ENCODE results near the gene SRGAP3.

The SRGAP3 gene

DNA sequence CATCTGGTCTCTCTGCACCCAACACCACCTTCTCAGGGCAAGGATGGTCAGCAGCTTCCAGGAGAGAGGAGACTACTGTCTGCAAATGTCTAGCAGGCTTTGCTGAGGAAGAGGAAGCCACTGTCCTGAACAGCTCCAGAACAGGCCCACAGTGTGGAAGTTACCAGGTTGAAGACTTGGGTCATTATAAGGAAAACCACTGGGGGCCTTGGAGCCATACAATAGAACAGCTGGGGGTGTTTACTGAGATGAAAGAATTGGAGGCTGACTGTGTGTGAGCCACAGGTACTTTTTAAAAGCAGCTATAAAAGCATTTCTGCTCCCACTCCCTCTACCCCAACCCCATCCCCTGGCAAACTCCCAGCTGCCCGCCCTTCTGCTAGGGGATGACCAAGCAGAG, 24.2 kb downstream of the SRGAP3 start:
- no peak for DNase-seq

DNA sequence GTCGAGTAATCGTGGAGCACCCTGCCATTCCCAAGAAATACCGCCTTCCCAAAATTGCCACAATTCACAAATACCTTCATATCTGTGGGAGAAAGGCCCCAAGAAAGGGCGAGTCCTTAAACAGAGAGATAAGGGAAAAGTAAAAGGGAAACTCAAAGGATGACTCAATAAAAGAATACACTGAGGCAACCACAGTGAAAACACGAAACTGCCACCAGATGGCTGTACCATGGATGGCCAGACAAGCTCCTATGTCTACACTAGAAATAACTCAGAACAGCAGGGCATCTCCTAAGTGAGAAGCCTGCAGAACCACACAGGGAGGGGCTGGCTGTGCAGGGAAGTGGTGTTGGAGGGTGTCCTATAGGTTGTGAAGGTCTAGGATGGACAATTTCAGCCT, 25.0 kb downstream of the SRGAP3 start:
- no peak for DNase-seq

DNA sequence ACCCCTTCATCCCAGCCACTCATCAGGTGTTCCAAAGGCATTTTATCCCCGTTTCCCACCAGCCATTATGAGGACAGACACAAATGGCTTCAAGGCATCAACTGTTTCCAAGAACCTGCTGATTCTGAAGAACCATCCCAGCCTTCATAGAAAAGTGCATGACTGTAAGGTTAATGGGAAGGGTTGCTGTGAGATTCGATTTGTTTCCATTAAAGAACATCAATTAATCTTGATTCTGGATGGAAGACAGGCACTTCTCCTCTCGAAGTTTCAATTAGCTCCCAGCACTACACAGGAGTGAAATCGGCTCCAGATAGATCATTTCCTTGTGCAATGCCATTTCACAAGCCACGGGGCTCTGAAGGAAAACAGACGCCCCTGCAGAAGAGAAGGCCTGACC, 25.8 kb downstream of the SRGAP3 start:
- no peak for DNase-seq

DNA sequence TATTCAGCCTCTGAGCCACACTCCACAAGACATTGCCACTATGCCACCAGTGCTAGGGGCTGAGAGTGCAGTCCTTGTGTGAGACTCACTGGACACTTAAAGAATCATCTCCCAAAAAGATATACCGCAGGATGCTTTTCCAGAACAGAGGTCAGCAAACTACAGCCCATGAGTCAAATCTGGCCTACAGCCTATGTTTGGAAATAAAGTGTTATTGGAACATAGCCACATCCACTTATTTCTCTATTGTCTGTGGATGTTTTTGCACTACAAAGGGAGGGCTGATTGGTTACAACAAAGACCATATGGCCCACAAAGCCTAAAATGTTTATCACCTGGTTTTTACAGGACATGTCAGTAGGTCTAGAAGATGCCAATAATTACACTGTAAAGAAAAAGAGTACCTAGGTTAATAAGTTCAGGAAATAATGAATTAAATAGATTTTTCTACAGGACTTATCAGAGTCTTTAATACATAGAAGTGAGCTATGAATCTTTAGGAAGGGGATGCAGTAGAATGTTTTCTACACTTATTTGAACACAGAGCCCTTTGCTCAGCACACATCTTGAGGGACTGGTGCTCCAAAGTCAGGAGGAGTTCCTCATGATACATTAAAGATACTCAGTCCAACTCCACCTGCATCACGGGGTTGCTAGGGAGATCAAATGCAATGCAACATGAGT, 26.3 kb downstream of the SRGAP3 start:
- DNase-seq: no peak

DNA sequence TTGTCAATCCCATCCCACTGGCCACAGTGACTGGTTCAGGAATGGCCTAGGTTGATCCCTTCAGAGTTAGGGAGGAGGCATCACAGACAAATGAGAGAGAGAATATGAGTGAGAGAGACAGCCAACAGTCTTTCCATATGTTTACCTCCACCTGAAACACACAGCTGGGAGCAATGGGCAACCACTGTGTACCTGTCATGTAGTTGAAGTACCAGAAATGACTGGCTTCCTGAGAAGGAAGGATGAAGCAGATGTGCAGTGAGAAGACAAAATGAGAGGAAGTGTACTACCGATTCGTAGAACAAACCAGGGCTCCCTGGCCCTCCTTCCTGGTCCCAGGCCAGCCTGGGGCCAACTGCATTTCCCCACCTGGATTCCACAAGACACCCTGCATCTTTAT, 27.4 kb downstream of the SRGAP3 start:
- DNase-seq: no peak

DNA sequence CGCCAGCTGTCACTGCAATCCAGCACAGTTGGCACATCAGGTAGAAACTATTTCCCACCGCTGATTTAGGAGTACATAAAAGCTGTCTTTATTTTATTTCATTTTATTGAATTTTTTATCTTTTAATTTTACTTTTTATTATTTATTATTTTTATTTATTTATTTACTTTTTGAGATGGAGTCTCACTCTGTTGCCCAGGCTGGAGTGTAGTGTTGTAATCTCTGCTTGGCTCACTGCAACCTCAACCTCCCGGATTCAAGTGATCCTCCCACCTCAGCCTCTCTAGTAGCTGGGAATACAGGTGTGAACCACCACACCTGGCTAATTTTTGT, 31.0 kb downstream of the SRGAP3 start:
- DNase-seq: no peak

DNA sequence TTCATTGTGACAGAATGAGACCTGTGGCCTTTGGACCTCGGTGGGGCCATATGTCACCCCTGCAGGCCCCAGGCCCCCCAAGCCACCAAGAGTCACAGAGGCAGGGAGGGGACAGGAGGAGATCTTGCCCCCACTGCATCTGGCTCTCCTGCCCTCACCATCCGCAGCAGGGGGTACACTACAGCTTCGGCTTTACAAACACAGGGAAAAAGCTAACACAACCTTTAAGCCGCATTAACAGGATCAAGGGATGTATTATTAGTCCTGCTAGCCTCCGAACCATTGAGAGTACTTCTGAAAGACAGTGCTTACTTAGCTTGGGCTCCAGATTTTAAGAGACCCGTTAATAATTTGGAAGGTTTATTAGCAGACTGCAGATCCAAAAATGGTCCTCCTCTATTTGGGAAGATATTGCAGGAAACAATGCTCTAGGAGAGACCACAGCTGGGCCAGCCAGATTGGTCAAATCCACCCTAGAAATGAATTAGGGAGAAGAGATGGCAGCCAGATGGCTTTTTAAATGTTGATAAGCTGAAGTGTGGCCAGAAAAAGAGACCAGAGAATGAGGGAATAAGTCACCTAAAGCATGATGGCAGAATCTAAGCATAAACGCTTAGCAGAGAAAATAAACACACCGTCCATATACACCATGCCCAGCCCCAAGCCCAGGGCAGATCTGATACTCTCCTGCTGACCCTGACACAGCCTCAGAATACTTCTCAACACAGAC, 31.5 kb downstream of the SRGAP3 start:
- no peak for DNase-seq

DNA sequence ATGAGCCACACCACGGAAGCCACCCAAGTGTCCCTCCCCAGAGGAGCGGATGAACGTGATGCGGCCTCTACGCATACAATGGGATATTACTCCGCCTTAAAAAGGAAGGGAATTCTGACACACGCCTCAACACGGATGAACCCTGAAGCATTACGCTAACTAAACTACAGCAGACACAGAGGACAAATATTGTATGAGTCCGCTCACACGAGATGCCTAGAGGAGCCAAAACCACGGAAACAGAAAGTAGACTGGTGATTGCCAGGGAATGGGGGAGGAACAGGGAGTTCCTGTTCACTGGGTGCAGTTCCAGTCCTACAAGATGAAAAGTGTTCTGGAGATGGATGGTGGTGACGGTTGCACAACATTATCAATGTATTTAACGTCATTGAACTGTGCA, 32.7 kb downstream of the SRGAP3 start:
- no peak for DNase-seq

DNA sequence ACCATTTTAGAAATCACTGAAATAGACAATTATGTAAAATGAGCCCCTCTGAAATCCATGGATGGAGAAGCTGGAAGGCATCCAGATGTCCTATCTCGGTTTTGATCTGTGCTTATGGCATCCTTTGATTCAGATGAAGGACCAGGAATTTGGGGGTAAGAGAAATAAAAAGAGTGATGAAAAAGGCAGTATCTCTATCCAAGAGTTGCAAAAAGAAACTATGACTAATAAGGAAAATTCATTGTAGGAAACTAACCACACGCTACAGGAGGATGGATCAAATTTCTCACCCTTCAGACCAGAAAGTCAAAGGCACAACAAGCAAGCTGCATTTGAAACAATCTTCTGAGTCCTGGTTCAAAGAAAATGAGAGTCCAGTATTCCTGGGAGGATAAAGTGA, 34.8 kb downstream of the SRGAP3 start:
- peak; percentile 22 for DNase-seq

DNA sequence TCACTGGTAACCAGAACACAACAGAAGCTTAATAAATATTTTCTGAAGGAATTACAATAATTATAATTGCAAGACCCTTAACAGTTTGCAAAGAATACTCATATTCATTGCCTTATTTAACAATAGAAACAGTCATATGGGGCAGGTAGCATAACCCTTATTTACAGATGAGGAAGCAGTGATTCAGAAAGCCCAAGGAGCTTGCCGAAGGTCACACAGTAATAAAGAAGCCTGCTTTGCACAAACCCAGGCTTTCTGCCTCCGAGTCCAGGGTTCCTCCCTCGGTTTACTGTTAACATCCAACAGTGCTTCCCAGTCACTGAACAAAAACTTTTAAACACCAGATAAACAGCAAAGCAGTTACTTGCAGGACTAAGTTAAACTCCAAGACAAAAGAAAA, 35.3 kb downstream of the SRGAP3 start:
- DNase-seq: no peak

DNA sequence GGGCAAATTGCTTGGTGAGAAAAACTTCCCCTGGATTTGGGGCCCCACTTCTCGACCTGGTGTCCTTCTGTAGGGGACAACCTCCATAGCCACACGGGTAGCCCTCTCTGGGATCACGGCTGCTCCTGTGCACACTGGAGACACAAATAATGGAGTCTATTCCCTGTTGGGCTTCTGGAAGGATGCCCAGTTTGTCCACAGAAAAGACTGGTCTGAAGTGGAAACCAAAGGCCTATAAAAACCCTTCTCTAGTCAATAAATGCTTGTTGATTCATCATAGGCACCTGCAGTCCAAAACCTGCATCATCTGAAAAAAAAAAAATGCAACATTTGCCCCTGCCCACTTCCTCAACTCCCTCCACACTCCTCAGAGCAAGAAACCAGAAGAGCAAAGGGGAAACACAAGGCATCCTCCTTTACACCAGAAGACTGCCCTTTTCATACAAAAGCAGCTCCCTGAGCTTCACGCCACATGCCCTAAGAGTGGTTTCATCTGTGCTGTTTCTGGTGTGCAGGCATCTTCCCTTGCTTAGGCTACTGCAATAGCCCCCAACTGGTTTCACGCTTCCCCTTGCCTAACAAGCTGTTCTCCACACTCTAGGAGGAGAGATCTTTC, 36.3 kb downstream of the SRGAP3 start:
- DNase-seq: no peak

DNA sequence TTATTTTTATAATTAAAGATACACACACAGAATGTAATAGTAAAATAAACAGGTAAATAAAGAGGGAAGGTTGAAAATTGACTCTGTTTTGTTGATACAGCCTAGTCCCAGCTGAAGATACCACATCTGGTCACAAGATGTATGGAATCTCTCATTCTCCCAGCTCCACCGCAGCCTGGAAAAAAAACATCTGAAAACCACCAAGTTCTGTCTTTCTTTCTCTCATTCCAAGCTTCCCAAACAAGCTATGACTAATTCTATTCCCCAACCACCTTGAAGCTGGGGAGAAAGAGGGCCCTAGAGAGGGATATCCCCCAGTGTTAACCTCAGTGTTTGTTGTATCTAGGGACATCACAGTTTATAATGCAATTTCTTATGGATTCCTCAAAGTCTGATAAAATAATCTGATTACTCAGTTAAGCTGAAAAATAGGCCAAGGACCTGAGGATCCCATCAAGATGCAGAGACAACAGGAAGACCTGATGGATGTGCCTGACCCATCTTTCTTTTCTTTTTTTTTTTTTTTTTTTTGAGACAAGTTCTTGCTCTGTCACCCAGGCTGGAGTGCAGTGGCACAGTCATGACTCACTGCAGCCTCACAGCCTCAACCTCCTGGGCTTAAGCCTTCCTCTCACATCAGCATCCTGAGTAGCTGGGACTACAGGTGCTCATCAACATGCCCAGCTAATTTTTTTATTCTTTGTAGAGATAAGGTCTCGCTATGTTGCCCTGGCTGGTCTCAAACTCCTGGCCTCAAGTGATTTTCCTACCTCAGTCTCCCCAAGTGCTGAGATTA, 38.1 kb downstream of the SRGAP3 start:
- DNase-seq: no peak

DNA sequence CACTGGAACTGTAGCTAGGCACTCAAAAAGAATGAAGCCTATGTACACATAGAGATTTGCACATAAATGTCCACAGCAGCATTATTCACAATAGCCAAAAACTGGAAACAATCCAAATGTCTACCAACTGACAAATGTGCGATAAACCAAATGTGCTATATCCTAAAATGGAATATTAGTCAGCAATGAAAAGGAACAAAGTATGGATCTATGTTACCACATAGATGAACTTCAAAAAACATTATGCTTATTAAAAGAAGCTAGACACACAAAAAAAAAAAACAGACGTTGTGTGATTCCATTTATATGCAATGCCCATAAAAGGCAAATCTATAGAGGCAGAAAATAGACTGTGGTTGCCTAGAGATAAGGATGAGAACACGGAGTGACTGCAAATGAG, 39.7 kb downstream of the SRGAP3 start:
- DNase-seq: no peak

DNA sequence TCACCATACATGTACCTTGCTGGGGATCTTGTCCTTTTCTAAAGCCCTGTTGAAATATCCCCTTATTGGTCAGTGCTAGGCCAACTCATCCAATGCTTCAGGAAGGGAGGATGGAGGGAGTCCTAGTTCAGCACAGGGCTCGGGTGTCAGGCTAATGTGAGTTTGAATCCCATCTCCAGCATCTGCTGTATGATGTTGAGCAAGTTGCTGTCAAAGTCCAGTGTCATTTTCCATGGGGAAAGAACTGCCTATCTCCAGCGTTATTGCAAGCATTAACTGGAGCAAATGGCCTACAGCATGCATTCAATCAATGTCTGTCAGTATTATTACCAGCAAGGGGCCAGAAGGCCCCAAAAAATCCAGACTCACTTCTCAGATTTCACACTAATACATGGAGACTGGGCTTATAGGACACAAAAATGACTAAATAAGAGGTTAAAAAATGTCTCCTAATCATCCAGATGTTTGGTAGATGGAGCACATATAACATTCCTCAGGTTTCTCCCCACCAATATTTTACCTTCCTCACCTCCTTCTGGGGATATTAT, 40.8 kb downstream of the SRGAP3 start:
- DNase-seq: no peak

DNA sequence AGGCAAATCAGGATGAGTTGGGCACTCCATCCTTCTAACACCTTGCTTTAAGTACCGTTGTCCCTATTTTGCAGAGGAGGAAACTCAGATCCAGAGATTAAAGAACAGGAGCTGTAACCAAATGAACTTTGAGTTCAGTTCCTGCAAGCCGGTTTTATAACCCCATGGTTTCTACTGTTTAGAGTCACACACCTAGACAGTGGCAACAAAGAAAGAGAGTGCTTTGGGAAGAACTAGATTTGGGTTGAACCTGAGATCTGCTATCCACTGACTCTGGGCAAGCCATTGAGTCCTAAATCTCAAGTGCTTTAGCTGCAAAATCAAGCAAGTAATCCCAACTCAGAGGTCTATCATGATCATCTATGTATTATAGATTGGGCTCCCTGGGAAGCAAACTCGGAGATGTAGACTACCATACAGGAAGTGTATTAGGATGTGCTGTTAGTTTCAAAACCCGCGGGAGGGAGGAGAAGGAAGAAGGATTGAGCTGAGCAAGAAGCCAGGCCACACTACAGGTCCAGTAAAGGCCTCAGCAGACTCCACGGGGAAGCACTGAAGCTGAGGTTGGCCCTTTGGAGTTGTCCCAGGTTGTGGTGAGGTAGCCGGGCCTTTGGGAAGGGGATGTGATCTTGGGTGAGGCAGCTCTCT, 42.2 kb downstream of the SRGAP3 start:
- no peak for DNase-seq

DNA sequence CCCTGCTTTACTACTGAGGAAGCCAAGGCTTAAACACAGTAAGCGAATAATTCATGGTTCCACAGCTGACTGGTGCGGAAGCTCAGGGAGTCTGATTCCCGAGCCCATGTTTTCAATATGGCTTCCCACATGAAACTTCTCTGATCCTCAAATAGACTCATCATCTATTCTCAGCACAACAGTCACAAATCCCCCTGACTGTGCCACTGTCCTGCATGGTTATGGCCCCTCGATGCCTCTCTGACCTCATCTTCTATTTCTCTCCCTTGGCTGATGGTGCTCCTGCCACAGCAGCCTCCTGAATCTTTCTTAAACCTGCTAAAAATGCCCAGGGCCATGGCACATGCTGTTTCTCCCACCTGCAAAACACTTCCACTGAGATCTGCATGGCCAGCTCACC, 43.2 kb downstream of the SRGAP3 start:
- no peak for DNase-seq

DNA sequence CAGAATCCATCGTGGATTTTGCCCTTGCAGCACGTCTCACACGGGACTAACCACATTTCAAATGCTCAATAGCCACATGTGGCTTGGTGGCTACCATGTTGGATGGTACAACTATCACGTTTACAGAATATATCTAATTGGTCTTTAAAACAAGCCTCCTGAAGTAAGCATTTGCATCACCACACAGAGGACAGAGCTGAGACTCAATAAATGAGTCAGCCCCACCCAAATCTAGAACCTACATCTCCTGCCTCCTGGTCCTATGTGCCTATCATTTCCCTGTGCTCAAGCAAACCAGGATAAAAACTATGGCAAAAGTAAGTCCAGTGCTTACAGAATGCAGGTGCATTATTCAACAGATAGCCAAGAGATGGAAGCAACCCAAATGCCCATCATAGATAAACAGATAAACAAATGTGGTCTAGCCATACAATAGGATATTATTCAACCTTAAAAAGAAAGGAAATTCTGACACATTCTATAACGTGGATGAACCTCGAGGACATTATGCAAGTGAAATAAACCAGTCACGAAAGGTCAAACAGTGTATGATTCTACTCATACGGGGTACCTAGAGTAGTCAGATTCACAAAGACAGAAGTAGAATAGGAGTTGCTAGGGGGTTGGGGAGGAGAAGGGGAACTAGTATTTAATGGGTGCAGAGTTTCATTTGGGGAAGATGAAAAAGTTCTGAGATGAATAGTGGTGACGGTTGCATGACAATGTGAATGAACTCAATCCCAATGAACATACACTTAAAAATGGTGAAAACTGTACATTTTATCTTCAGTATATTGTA, 43.9 kb downstream of the SRGAP3 start:
- DNase-seq: no peak

DNA sequence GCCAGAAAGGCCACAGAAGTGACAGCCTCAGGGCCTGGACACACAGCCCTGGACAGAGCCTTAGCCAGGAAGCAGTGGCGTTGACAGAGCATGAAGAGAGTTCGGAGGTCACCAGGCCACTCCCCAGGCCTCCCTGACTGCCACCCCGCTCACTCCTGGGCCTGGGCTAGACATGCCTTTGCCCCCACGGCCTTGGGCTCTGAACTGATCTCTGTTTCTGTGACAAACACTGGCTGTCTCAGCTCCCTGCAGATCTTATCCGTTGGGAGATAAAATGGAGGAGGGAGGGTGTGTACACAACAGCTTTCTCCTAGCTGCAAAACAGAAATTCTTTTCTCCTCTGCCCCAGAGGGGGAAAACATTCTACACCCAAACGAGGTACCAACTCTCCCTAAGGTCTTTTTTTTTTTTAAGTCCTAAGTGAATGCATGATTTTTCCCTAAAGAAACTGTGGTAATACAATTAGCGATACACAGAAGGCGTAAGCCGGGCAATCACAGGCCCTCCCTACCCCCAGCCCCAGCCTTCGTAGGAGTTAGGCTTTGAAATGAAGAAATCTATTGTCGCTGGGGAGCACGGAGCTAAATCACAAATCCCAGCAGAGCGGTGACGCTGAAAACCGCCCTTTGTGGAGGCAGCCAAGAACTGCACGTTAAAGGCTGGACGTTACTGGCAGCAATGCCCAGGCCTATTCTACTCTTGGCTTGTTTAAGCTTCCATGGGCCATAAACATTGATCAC, 45.0 kb downstream of the SRGAP3 start:
- DNase-seq: peak; percentile 51

DNA sequence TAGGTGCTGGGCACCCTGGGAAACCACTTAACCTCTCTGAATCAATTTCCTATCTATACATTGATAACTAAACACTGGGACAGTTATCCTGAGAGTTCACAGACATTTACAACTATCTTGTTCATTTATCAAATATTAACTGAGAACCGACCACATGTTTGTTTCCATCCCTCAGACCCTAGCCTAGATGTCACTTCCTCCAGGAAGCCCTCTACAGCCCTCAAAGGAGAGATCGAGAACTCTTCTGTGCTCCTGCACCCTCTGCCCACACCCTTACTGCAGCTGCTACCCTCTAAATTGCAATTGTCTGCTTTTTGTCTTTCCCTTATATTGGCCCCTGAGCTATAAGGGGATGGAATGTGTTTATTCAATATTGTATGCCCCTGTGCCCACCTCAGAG, 46.1 kb downstream of the SRGAP3 start:
- DNase-seq: no peak

DNA sequence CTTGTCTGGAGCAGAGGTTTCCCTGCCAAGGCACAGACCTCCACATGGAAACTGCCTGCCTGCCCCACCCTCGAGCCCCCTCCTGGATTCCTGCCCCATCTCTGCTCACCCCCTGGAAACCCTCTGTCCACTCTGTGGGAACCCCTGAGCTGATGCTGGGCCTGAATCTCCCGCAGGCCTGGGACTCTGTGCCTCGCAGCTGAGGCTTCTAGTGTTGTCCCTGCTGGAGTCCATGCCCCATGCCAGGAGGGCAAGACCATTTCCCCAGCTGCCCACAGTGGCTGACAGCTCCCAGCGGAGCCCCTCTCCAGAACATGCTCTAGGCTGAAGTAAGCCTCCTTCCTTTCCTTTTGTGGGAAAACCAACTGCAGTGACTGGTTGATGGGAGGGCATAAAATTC, 46.9 kb downstream of the SRGAP3 start:
- DNase-seq: no peak

DNA sequence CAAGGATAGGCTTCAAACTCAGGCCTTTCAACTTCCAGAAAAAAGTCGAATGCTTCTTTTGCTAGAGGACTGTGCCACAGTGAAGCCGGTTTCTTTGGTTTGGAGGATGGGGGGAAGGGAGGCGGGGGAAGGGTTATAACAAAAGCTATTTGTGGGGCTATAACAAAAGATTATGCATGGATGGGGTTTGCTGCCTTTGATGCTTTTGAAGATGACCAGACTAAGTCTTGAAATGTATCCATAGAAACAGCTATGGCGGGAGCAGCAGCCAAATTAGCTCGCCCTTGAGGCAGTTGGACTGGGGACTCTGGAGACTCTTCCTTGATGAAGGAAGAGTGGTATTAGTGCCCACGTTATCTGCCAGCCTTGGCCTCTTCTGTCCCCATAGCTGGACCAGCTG, 47.5 kb downstream of the SRGAP3 start:
- DNase-seq: no peak
